HG02885 (cell line): ENCODE measurements around the gene EPN3.

Source experiments
- ATAC-seq: cut with Tn5 transposase; IDR thresholded peaks from one replicate; pipeline ENCODE4 v1.9.1; 2021; ENCODE audit warnings: mild to moderate bottlenecking; ENCODE audit not compliant: unreplicated experiment, poor library complexity

EPN3 gene

DNA sequence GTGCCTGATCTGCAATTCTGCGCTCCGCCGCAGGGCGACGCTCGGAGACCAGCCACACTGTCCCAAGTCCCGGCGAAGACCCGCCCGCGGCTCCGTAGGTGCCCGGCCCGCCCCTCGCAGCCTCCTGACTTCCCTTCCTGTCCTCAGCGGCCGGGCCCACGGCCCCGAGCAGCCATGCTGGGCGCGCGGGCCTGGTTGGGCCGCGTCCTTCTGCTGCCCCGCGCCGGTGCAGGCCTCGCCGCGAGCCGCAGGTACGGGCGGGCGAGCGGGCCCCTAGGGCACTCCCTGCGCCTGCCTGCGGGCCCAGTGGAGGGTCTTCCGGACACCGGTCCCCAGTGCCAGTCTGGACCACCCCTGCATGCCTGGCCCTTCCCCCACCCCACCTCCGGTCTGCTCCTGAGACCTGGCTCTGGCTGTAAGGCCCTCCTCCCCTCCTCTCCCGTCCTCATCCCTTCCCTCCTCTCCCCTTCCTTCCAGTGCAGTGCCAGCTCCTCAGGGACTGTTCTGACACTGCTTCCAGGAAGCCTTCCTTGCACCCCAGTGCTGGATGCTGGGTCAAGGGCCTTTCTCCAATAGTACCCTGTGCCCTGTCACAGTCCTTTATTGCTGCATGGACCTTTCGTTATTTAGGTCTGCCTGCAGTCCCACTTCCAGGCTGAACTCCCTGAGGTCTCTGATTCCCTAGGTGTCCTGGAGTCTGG lies 14.7 kb downstream of the EPN3 start, which contains the start of gene SPATA20:
TSS of gene SPATA20 (plus strand) at position 140 of the 701 bp plus-strand sequence. CDS start at position 175, 35 bp downstream.
- ATAC-seq, result peak; percentile 77

DNA sequence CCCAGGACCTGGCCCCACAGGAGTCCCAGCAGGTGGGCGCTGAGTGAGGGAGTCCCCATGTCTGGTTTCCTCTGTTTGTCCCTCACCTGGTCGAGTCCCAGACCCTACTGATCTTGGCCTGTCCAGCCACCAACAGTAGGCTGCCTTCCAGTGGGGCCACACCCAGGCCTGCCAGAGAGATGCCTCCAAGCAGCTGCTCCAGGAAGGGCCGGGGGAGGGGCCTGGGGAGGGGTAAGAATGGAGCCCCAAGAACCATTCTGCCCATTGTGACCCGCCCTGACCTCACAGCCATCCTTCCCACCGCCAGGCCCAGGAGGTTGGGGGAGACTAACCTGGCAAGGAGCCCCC lies 15.2 kb downstream of the EPN3 start:
- no peak for ATAC-seq

DNA sequence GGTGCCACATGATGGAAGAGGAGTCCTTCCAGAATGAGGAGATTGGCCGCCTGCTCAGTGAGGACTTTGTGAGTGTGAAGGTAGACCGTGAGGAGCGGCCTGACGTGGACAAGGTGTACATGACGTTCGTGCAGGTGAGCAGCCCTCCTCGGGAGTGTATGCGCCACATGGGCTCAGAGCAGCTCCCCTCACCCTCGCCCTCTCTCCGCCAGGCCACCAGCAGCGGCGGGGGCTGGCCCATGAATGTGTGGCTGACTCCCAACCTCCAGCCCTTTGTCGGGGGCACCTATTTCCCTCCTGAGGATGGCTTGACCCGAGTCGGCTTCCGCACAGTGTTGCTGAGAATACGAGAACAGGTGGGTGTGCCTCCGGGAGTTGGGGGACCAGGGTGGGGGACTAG lies 16.3 kb downstream of the EPN3 start:
- ATAC-seq, result no peak

DNA sequence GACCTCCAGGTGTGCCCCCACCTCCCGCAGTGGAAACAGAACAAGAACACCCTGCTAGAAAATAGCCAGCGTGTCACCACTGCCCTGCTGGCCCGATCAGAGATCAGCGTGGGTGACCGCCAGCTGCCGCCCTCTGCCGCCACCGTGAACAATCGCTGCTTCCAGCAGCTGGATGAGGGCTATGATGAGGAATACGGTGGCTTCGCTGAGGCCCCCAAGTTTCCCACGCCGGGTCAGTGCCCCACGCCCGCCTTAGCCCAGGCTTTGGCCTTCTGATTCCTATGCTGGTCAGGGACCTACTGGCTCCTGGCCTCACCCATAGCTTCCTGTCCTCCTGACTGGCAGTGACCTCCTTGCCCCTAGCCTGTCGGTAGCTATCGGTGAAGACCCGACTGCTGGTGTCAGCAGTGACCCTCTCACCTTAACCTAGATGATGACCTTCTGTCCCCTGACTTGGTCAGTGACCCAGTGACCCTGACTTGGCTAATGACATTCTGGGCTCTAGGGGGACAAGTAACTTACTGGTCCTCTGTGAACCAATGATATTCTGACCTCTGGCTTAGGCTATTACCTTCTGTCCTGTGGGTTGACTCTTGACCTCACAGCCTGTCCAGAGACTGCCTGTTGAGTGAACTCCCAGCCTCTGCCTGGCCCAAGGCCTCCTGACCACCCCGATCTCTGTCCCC lies 16.9 kb downstream of the EPN3 start:
- no peak for ATAC-seq

DNA sequence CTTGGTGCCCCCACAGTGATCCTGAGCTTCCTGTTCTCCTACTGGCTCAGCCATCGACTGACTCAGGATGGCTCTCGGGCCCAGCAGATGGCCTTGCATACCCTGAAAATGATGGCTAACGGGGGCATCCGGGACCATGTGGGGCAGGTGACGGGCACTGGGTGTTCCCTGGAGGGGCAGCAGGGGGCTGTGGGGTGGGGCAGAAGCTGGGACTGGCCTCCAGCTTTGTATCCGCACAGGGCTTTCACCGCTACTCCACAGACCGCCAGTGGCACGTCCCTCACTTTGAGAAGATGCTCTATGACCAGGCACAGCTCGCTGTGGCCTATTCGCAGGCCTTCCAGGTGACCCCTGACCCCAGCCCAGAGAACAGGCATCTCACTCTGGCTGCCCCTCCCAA lies 17.4 kb downstream of the EPN3 start:
- ATAC-seq, result no peak

DNA sequence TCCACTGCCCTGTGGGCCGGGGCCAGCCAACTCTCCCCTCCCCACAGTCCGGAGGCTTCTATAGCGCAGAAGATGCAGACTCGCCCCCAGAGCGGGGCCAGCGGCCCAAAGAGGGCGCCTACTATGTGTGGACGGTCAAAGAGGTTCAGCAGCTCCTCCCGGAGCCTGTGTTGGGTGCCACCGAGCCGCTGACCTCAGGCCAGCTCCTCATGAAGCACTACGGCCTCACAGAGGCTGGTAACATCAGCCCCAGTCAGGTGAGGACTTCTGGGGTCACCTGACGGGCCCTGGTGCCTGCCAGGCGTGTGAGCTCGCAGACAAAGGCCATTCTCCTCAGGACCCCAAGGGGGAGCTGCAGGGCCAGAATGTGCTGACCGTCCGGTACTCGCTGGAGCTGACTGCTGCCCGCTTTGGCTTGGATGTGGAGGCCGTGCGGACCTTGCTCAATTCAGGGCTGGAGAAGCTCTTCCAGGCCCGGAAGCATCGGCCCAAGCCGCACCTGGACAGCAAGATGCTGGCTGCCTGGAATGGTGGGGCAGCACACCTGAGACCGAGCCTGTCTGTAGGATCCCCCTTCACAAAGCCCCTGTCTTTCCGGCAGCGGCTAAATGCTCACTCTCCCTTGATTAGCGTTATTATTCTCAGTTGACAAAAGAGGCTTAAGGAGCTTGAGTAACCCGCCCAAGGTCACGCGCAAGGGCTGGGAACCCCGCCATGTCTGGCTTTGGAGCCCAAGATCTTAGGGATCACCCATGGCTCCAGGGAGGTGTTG lies 18.3 kb downstream of the EPN3 start:
- ATAC-seq, result no peak

DNA sequence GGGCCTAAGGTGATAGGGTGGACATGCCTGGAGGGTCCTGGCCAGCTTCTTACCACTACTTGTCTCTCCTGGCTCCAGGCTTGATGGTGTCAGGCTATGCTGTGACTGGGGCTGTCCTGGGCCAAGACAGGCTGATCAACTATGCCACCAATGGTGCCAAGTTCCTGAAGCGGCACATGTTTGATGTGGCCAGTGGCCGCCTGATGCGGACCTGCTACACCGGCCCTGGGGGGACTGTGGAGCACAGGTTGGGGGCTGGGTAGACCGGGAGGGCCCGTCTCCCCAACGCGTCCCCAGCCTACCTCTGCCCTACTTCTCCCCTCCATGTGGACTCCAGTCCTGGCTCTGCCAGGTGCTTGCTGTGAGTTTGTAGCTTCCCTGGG lies 18.9 kb downstream of the EPN3 start:
- no peak for ATAC-seq

DNA sequence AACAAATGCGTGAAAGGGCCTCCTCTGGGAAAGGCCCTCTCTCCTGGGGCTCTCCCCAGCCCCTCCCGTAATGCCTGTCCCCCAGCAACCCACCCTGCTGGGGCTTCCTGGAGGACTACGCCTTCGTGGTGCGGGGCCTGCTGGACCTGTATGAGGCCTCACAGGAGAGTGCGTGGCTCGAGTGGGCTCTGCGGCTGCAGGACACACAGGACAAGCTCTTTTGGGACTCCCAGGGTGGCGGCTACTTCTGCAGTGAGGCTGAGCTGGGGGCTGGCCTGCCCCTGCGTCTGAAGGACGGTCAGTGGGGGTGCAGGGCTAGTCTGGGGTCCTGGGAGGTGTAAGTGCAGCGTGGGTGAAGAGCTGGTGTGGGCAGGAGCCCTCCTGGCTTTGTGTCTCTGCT lies 19.3 kb downstream of the EPN3 start:
- ATAC-seq, result no peak

DNA sequence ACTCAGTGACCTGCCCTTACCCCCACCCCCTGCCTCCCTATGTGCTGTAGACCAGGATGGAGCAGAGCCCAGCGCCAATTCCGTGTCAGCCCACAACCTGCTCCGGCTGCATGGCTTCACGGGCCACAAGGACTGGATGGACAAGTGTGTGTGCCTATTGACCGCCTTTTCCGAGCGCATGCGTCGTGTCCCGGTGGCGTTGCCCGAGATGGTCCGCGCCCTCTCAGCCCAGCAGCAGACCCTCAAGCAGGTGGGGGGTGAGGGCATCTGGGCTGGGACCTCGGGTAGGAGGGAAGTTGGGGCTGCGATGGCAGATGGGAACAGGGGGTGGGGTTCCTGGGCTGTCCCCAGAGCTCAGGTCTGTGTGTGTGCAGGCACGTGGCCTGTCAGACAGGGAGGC lies 21.7 kb downstream of the EPN3 start:
- no peak for ATAC-seq

DNA sequence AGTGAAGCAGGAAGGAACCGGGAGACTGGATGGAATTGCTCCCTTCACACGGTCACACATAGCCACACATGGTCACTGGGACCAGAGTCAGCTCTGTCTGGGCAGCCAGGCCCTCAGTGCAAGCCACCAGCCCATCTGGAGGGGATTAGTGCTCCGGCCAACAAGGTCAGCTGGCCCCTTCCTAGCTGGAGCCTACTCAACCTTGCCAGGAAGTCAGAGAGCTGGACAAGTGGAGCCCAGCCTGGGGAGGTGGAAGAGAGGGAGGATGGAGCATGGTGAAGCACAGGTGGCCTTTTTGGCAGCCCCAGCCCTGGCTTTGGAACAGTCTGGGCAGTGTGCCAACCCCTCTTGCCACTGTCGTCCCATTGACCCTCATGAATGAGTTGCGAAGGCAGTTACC lies 24.3 kb downstream of the EPN3 start:
- no peak for ATAC-seq

DNA sequence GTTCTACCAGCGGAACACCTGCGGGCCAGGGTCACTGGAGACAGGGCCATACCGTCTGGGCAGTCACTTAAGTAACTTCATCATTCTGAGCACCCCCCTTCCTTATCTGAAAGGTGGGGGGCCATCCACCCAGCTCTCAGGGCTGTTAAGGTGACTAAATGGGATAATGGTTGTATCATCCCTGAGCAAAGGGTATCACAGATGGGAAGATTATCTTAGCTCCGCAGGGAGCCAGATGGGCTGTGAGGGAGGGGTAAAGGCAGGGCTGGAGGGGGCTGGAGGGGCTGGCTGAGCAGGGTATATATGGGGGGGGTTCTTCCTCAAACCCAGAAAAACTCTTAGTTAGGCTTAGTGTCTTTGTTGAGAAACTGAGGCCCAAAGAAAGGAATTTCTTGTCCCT lies 25.1 kb downstream of the EPN3 start:
- no peak for ATAC-seq

DNA sequence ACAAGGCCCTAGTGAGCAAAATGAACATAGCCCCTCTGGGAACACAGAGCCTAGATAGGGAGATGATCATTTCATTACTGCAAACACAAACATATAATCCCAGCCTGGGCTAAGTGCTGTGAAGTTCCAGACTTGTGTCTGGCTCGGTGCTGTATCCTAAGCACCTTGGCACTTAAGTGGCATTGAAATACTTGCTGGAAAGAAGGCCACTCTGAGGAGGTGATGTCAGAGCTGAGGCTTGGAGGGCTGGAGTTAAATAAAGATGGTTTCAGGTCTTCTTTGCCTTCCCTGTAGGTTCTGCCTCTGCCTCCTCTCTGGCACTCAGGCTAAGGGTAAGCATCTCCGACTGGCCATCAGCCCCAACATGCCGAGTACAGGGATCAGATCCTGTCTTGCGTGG lies 25.6 kb downstream of the EPN3 start:
- no peak for ATAC-seq

DNA sequence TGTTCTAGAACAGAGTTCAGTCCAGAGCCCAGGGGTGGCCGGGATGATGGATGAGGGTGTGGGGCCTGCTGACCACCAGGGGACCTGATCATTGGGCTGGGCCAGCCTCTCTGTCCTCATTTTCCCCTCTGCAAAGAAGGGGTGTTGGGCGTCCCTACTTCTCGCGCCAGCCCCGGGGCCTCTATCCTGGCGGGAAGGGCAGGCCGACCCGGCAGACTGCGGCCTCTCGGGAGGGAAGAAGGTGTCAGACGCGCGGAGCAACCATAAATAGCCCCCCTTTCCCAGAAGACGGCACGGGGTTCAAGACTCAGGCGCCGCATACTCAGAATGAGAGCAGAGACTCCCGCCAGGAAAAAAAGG lies 26.0 kb downstream of the EPN3 start:
- no peak for ATAC-seq

DNA sequence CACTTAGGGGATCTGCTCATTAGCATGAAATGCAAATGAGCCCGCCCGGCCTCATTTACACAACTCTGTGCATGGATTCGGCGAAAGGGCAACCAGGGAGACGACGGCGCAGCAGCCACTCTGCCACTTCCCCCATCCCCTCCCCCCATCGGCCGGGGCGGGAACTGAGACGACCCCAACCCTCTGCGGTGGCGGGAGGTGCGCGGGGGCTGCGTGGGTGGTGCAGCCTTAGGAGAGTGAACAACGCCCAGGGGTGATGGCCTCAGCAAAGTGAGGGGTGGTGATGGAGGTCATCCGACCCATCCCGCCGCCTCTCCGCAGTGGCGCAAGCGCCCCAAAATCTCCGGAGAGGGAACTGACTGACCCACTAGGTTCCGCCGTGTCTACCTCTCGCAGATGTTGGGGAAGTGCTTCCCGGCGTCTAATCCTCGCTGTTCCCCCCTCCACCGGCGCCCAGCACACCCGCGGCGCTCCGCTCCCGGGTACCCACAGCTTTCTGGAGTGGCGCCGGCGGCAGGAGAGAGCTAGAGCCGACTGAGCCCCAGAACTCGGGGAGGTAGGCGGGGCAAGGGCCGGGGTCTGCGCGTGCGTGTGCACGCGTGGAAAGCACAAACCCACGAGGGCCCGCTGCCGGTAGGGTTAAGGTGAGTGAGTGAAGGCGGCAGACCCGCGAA lies 26.5 kb downstream of the EPN3 start:
- no peak for ATAC-seq

DNA sequence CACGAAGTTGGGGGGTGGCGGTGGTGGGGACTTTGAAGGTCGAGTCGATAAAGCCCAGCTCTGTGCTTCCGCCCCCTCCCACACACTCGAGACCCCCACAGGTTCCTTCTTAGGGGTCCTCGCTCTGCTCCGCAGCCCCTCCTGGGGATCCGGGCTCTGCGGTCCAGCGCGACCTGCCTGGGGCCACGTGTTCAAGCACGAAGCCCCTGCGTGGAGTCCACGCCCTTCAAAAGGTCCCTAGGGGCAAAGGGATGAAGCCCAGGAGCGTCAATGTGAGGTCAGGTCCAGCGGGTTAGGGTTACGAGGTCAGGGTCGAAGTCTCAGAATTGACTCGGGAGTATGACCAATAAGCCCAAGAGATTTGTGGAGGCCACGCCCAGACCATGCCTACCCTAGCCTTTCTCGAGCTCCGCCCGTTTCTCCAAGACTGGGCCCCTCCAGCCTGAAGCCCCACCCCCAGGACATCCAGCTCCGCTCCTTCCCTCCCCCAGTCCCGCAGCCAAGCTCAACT lies 27.2 kb downstream of the EPN3 start:
- ATAC-seq, result no peak

DNA sequence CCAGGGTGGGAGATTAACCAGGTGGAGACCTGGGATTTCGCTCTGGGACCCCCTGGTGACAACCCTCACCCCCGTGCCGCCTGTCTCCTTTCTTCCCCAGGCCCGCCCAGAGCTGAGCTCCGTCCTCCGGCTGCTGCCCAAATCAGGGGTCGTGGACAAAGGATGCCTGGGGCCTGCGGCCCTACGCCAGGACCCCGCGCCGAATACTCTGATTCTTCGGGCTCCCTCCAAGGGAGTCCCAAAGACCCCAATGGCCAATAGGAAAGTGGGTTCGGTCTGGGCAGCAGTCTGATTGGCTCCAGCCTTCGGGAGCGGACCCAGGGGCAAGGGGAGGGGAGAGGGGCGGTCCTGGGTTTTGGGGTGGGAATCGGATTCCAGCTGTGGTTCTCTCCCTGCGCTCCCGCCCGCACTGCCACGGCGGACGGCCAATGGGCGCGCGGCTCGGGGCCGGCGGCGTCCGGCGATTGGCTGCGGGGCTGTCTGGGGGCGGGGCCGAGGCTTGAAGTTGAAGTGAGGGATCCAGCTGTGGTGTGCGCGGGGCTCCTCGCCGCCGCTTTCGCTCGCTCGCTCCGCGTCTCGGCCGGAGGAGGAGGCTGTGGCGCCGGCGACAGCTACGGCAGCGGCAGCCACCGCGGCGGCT lies 27.8 kb downstream of the EPN3 start, which contains the start of gene CACNA1G:
TSS of gene CACNA1G (plus strand) at position 531 of the 640 bp plus-strand sequence. CDS start 745 bp downstream, outside the sequence.
- peak; percentile 95 for ATAC-seq

DNA sequence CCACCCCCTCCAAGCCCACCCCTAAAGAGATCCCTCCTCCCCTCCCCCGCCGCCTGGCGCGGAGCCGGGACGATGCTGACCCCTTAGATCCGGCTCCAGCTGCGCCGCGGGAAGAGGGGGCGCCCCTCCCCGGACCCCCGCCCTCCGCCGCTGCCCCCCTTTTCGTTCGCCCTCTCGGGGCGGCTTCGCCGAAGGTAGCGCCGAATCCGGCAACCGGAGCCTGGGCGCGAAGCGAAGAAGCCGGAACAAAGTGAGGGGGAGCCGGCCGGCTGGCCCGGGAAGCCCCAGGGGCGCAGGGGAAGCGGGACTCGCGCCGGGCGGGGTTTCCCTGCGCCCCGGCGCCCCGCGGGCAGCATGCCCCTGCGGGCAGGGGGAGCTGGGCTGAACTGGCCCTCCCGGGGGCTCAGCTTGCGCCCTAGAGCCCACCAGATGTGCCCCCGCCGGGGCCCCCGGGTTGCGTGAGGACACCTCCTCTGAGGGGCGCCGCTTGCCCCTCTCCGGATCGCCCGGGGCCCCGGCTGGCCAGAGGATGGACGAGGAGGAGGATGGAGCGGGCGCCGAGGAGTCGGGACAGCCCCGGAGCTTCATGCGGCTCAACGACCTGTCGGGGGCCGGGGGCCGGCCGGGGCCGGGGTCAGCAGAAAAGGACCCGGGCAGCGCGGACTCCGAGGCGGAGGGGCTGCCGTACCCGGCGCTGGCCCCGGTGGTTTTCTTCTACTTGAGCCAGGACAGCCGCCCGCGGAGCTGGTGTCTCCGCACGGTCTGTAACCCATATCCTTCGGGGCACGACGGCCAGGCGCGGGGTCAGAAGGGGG lies 28.6 kb downstream of the EPN3 start:
- ATAC-seq, result peak; percentile 8

DNA sequence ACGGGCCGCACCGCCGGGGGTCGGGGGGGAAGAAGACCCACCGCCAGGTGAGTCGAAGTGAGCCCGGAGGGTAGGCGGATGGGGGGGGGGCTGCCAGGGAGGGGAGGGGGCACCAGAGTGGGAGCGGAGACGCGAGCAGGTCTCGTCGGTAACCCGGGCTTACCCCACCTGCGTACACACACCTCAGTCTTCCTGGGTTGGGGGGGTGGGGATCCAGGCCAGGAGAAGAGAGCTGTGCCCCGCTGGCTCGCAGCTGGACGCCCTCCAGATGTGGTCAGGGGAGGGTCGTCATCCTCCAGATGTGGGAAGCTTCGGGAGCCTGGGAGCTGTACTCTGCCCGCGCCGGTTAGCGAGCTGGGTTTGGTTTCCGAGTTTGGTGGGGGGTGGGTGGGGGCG lies 29.2 kb downstream of the EPN3 start:
- no peak for ATAC-seq
